ENCODE measurements around the gene BCAS3. TPM values are rescaled to one million over a fixed set of nuclear protein-coding genes. Genes with fewer than 3 reads are reported as not detected.

BCAS3 gene
- total RNA-seq, 2 donors from 2014 or later: 44.1 to 71.5 TPM

DNA sequence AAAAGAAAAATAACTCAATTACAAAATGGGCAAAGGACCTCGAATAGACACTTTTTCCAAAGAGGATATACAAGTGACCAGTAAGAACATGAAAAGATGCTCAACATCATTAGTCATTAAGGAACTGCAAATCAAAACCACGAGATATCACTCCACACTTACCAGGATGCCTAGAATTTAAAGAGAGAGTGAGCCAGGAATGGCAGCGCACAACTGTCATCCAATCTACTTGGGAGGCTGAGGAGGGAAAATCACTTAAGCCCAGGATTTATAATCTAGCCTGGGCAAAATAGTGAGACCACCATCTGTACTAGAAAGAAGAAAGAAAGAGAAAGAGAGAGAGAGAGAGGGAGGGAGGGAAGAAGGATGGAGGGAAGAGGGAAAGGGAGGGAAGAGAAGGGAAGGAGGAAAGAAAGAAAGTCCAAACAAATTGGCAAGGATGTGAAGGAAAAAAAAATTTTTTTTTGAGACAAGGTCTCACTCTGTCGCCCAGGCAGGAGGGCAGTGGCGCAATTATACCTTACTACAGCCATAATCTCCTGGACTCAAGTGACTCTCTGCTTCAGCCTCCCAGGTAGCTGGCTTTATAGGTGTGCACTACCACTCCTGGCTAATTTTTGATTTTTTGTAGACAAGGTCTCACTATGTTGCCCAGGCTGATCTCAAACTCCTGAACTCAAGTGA, 744.6 kb downstream of the BCAS3 start:
- Histone ChIP-seq H3K4me3 (no peak overlapping the region), H3K27ac (no peak overlapping the region), H3K27me3 (no peaks in the 10 kb centered on the region), H3K9me3 (no peaks in the 10 kb centered on the region), H3K36me3 (replicated peaks in 1 of 2; ENCODE audit: insufficient read depth in 1 of 2, low read depth in 2 of 2) (no peaks in the 10 kb centered on the region), H3K4me1 (peaks cover under 1% of the 10 kb centered on the region)
- ATAC-seq (no peak), DNase-seq (no peak)
- intact Hi-C loops (cut with DNase I): no loop called here
- TF ChIP-seq, protein P1, sequence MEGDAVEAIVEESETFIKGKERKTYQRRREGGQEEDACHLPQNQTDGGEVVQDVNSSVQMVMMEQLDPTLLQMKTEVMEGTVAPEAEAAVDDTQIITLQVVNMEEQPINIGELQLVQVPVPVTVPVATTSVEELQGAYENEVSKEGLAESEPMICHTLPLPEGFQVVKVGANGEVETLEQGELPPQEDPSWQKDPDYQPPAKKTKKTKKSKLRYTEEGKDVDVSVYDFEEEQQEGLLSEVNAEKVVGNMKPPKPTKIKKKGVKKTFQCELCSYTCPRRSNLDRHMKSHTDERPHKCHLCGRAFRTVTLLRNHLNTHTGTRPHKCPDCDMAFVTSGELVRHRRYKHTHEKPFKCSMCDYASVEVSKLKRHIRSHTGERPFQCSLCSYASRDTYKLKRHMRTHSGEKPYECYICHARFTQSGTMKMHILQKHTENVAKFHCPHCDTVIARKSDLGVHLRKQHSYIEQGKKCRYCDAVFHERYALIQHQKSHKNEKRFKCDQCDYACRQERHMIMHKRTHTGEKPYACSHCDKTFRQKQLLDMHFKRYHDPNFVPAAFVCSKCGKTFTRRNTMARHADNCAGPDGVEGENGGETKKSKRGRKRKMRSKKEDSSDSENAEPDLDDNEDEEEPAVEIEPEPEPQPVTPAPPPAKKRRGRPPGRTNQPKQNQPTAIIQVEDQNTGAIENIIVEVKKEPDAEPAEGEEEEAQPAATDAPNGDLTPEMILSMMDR (IDR thresholded peaks at IDR 0.05): no peak
- no peak for TF ChIP-seq POLR2A (IDR thresholded peaks at IDR 0.05)
- 53 to 55% methylated on average over 5 of the region's 5 CpGs for WGBS, 2 donors

DNA sequence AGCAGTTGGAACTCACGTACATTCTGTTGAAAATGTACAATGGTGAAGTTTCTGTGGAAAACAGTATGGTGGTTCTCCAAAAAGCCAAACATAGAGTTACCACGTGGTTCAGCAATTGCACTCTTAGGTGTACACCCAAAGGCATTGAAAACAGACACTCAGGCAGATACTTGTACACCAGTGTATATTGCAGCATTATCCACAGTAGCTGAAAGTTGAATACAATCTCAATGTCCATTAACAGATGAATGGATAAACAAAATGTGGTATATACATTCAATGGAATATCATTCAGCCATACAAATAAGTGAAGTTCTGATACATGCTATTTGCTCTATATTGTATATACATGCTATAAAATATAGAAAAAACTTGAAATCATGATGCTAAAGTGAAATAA, 745.2 kb downstream of the BCAS3 start:
- 42 to 44% methylated on average over 2 of the region's 2 CpGs for WGBS, 2 donors
- Histone ChIP-seq H3K27me3 (no peaks in the 10 kb centered on the region), H3K4me1 (no peaks in the 10 kb centered on the region), H3K36me3 (replicated peaks in 1 of 2; ENCODE audit: insufficient read depth in 1 of 2, low read depth in 2 of 2) (no peaks in the 10 kb centered on the region), H3K9me3 (no peaks in the 10 kb centered on the region), H3K27ac (no peak overlapping the region), H3K4me3 (no peak overlapping the region)
- intact Hi-C loops (cut with DNase I): no loop called here
- no peak for ATAC-seq
- no peak for TF ChIP-seq POLR2A (IDR thresholded peaks at IDR 0.05)
- TF ChIP-seq, protein P1 (IDR thresholded peaks at IDR 0.05): no peak
- DNase-seq: no peak

DNA sequence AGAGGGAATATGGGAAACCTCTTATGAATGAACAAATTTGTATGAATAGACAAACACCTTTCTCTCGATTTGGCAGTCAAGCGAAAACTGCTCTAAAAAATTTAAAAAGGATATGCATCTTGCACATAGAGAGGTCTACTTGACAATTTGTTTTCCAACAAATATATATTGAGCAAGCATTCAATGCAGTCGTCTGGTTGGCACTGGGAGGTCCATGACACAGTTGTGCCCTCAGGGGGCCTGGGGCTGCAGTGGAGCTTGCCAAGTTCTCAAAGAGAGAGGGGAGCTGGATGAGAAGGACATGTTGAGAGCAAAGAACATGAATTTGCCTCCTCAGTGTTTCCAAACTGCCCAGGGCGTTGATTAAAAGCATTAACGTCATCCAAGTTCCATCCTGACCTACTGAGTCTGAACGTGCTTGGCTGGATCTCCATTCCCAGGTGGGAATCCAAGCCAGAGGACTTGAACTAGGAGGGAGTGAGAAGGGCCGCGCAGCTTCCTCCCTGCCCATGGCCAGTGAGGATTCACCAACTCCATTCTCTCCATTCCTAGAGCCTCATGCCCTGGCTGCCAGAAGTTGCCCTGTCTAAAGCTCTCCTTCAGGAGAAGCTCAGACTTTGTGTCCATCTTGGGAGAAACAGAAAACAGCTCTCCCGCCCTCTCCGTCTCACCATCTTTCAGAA, 746.5 kb downstream of the BCAS3 start:
- no peak for TF ChIP-seq POLR2A (IDR thresholded peaks at IDR 0.05)
- TF ChIP-seq, protein P1 (IDR thresholded peaks at IDR 0.05): no peak
- ATAC-seq (no peak), DNase-seq (no peak)
- intact Hi-C loops (cut with DNase I): no loop called here
- Histone ChIP-seq H3K36me3 (replicated peaks in 1 of 2; ENCODE audit: insufficient read depth in 1 of 2, low read depth in 2 of 2) (no peaks in the 10 kb centered on the region), H3K4me3 (no peak overlapping the region), H3K9me3 (no peaks in the 10 kb centered on the region), H3K27ac (no peak overlapping the region), H3K27me3 (no peaks in the 10 kb centered on the region), H3K4me1 (no peaks in the 10 kb centered on the region)
- WGBS, 2 donors: 73 to 80% methylated on average over 10 of the region's 10 CpGs

DNA sequence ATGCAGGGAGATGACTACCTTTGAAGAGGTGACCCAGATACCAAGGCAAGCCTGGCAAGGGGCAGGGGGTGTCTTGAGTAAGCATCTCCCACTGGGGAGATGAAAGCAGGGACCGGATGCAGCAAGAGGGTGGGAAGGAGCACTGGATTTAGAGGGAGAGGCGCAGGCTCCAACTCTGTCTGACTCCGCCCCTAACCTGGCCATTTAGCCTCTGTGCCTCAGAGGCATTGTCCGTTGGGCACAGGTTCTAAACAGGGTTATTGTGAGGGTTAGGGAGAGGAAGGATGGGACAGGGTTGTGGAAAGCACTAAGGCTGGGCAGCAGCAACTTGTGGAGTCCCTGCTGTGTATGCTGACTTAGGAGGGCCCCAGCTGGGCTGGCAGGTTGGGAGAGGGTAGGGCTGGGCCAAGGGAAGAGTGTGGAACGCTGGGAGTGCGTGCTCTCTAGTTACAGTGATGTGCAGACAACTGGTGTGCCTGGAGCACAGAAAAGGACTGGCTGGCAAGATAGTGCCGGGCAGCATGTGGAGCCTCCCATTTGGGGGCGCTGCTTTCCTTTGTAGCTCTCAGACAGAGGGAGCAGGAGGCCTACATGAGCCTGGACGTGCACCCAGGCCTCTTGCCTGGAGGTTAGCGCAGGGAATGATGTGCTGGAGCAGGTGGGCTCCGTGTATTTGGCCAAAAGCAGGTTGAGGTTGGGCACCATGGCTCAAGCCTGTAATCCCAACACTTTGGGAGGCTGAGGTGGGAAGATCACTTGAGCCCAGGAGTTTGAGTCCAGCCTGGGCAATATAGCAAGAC, 748.2 kb downstream of the BCAS3 start:
- H3K36me3 ChIP-seq (replicated peaks in 1 of 2; ENCODE audit: insufficient read depth in 1 of 2, low read depth in 2 of 2): no peaks in the 10 kb centered on the region
- no peak overlapping the region for H3K27ac ChIP-seq
- intact Hi-C loops (cut with DNase I): no loop called here
- ATAC-seq: no peak
- TF ChIP-seq, protein P1 (IDR thresholded peaks at IDR 0.05): no peak
- no peak for TF ChIP-seq POLR2A (IDR thresholded peaks at IDR 0.05)
- WGBS, 2 donors: 56% methylated on average over 11 of the region's 11 CpGs
- no peaks in the 10 kb centered on the region for H3K27me3 ChIP-seq
- H3K4me1 ChIP-seq: no peaks in the 10 kb centered on the region
- no peak for DNase-seq
- no peaks in the 10 kb centered on the region for H3K9me3 ChIP-seq
- H3K4me3 ChIP-seq: no peak overlapping the region

All from body of pancreas (tissue), 4 donors.